Heart left ventricle (tissue), 16 donors: Measurements from ENCODE around the gene FAM227A. TPM values are rescaled to one million over a fixed set of nuclear protein-coding genes. Genes with fewer than 3 reads are reported as not detected.
"Not testable (repeated sequence)": the region's sequence is repeated elsewhere in the genome, so short reads cannot be mapped to it uniquely, and the experiment has no call there.

Experiments
- ATAC-seq, 4 donors: fragments of 200-7000 bp; cut with Tn5 transposase; one replicate each; pipeline ENCODE4 v1.9.1; 2020 to 2022; ENCODE audit warnings: moderate library complexity in 4 of 4, mild to moderate bottlenecking in 3 of 4, moderate number of reproducible peaks in 1 of 4
- DNase-seq, 5 donors: peaks; one replicate each; pipeline ENCODE4 v3.0.0-alpha.2; 2020
- H3K27ac ChIP-seq, 12 donors: fragments of 200-600 bp; sonication (generic) in 4 of 12; one replicate each; pipeline versions ENCODE4 v1.5.0 to v1.8.0; 2016 to 2022; ENCODE audit warnings: mild to moderate bottlenecking in 2 of 12
- H3K27me3 ChIP-seq, 9 donors: fragments of 200-600 bp; sonication (generic) in 2 of 9; one replicate each; pipeline versions ENCODE4 v1.5.1 to v1.8.0; 2016 to 2022; ENCODE audit warnings: mild to moderate bottlenecking in 3 of 9
- H3K36me3 ChIP-seq, 9 donors: fragments of 200-600 bp; sonication (generic) in 2 of 9; one replicate each; pipeline versions ENCODE4 v1.5.0 to v1.8.0; 2018 to 2022; ENCODE audit warnings: mild to moderate bottlenecking in 2 of 9
- H3K4me1 ChIP-seq, 12 donors: fragments of 200-600 bp; sonication (generic) in 4 of 12; one replicate each; pipeline versions ENCODE4 v1.5.0 to v1.8.0; 2016 to 2022; ENCODE audit warnings: mild to moderate bottlenecking in 3 of 12
- H3K4me3 ChIP-seq, 12 donors: fragments of 200-600 bp; sonication (generic) in 4 of 12; one replicate each; pipeline versions ENCODE4 v1.5.0 to v1.8.0; 2017 to 2022; ENCODE audit warnings: mild to moderate bottlenecking in 9 of 12, moderate library complexity in 4 of 12
- H3K9me3 ChIP-seq, 12 donors: fragments of 200-600 bp; sonication (generic) in 4 of 12; one replicate each; pipeline versions ENCODE4 v1.5.0 to v1.8.0; 2016 to 2022; ENCODE audit warnings: mild to moderate bottlenecking in 1 of 12
- POLR2A ChIP-seq, 2 donors: fragments of 450-650 bp; IDR thresholded peaks; one replicate each; pipeline ENCODE4 v1.6.1; 2017; ENCODE audit warnings: antibody characterized with exemption in 2 of 2, mild to moderate bottlenecking in 2 of 2, moderate library complexity in 2 of 2
- WGBS, 4 donors: extraction: QIAGEN DNeasy Blood & Tissue Kit in 2 of 4; methylation state at CpG; one replicate each; pipeline versions ENCODE4 v1.1.5 to v1.1.7; 2013 to 2018; 5-methylcytosine and 5-hydroxymethylcytosine counted together
- intact Hi-C, 10 donors: fragments of 100-400 bp; cut with DNase I; formaldehyde crosslinking; loops; one replicate each; pipeline versions ENCODE4 v1.11.1 to v1.14.2; 2022
- polyA plus RNA-seq, 2 donors: library from polyadenylated mRNA; stranded (reverse); fragments of 200-250 nt; gene quantifications; one replicate each; pipeline ENCODE4 v1.2.3, GENCODE V29; 2013
- total RNA-seq, 9 donors: library from RNA; depleted of rRNA in 2 of 9; stranded (reverse); fragments of >200 nt in 2 of 9; fragmentation: NEBNext Ultra II Directional in 3 of 9; extraction: Animal tissue kit (Norgen Biotek cat#: 25700) in 3 of 9; gene quantifications; one replicate each; pipeline versions ENCODE4 v1.1.0 to v1.2.4, GENCODE V29; 2016 to 2023
- TF ChIP-seq, protein P1 (sequence below), 12 donors: fragments of 200-600 bp; sonication (generic) in 4 of 12; IDR thresholded peaks; one replicate each; pipeline versions ENCODE4 v1.5.0 to v1.8.0; 2018 to 2022; ENCODE audit warnings: antibody characterized with exemption in 12 of 12, mild to moderate bottlenecking in 5 of 12
- donor health status: ischemic (EF 13 %, LVEDD 7.1; RV severe dilation, severe dysfunction).
- donor health status: healthy with polysubstance abuse.
- donor health status: DM: no; HTN: yes; CAD: no.
- donor health status: DM: no; HTN: no; CAD: no.
- donor health status: ischemic (EF 25% LVEDD 6.9; RV normal size, moderate dysfunction).
- donor health status: ischemic (EF 25% LVEDD 5.7; RV mildly dilated, moderate dysfunction).
- donor health status: healthy.
- donor health status: DM: yes; HTN: yes; CAD: no.
- donor health status: ischemic (EF 35%, LVEDD 5.7; RV mildly dilated, moderate dysfunction).
- donor health status: nonischemic (EF 11% LVEDD 7.7; RV severe dilation, severe dysfunction).
- donor health status: DM: yes; HTN: yes; CAD: no.
- donor health status: PGD.
- donor health status: ischemic (EF 29% LVEDD 5.4; RV normal size, mild dysfunction).
- donor health status: nonischemic (EF 23%, LVEDD 6.1; RV moderate dilation, normal function).

FAM227A gene
- total and polyA plus RNA-seq, 11 donors = 0.16 to 1.0 (median 0.36) TPM

DNA sequence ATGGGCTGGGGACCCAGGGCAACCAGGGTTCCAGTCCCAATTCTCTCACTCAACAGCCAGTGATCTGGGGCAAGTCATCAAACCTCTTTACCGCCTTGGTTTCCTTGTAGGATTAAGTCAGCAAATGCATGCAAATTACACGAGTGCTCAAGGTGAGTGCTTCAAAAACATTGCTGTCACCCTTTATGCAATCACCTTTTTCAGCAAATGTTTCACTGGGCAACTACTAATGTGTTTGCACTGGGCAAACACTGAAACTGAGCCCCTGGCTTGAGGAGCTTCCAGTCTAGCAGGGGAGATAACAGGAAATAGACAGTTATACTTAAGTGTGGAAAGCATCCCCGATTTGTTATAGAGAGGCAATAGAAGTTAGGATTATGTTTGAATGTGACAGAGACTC lies 48.5 kb downstream of the FAM227A start:
- no peak for DNase-seq
- no peaks in the 10 kb centered on the region for H3K36me3 ChIP-seq
- WGBS, 4 donors = 88 to 92% (median 90%) methylated on average over 3 of the region's 3 CpGs

GRCh38 chr22:38602166-38602565 lies 54.0 kb downstream of the FAM227A start:
- H3K4me3 ChIP-seq = no peak overlapping the region

More for the DNA sequence above, 48.5 kb downstream of the FAM227A start:
- no peak for ATAC-seq
- Histone ChIP-seq H3K27ac (no peak overlapping the region), H3K4me1 (peaks cover 0 to 11% (median 0%) of the 10 kb centered on the region in 12 donors), H3K27me3 (no peaks in the 10 kb centered on the region), H3K9me3 (no peaks in the 10 kb centered on the region), H3K4me3 (no peak overlapping the region)
- intact Hi-C loops = no loop called here
- TF ChIP-seq, protein P1, sequence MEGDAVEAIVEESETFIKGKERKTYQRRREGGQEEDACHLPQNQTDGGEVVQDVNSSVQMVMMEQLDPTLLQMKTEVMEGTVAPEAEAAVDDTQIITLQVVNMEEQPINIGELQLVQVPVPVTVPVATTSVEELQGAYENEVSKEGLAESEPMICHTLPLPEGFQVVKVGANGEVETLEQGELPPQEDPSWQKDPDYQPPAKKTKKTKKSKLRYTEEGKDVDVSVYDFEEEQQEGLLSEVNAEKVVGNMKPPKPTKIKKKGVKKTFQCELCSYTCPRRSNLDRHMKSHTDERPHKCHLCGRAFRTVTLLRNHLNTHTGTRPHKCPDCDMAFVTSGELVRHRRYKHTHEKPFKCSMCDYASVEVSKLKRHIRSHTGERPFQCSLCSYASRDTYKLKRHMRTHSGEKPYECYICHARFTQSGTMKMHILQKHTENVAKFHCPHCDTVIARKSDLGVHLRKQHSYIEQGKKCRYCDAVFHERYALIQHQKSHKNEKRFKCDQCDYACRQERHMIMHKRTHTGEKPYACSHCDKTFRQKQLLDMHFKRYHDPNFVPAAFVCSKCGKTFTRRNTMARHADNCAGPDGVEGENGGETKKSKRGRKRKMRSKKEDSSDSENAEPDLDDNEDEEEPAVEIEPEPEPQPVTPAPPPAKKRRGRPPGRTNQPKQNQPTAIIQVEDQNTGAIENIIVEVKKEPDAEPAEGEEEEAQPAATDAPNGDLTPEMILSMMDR (IDR thresholded peaks at IDR 0.05) = no peak
- no peak for TF ChIP-seq POLR2A (IDR thresholded peaks at IDR 0.05)

GRCh38 chr22:38601221-38601764 lies 54.9 kb downstream of the FAM227A start:
- ATAC-seq = no peak
- intact Hi-C loops = no loop called here

More at GRCh38 chr22:38602166-38602565, 54.0 kb downstream of the FAM227A start:
- DNase-seq = no peak
- Histone ChIP-seq H3K36me3 (no peaks in the 10 kb centered on the region), H3K4me1 (peaks cover 0 to 11% (median 0%) of the 10 kb centered on the region in 12 donors), H3K27me3 (no peaks in the 10 kb centered on the region), H3K9me3 (no peaks in the 10 kb centered on the region), H3K27ac (no peak overlapping the region)
- intact Hi-C loops = no loop called here
- 75 to 97% (median 87%) methylated on average over 1 of the region's 1 CpG for WGBS, 4 donors
- TF ChIP-seq, protein P1 (IDR thresholded peaks at IDR 0.05) = no peak
- TF ChIP-seq POLR2A (IDR thresholded peaks at IDR 0.05) = no peak
- no peak for ATAC-seq

GRCh38 chr22:38599466-38599865 lies 56.7 kb downstream of the FAM227A start:
- Histone ChIP-seq H3K36me3 (no peaks in the 10 kb centered on the region), H3K27me3 (no peaks in the 10 kb centered on the region), H3K27ac (no peak overlapping the region), H3K4me1 (no peaks in the 10 kb centered on the region), H3K4me3 (no peak overlapping the region), H3K9me3 (no peaks in the 10 kb centered on the region)
- WGBS, 4 donors = 91 to 95% (median 93%) methylated on average over 10 of the region's 10 CpGs
- intact Hi-C loops = no loop called here
- ATAC-seq (no peak), DNase-seq (no peak)
- TF ChIP-seq, protein P1 (IDR thresholded peaks at IDR 0.05) = no peak
- TF ChIP-seq POLR2A (IDR thresholded peaks at IDR 0.05) = no peak

More at GRCh38 chr22:38601221-38601764, 54.9 kb downstream of the FAM227A start:
- Histone ChIP-seq H3K27ac (no peak overlapping the region), H3K9me3 (no peaks in the 10 kb centered on the region), H3K4me3 (no peak overlapping the region), H3K27me3 (no peaks in the 10 kb centered on the region), H3K4me1 (peaks cover 0 to 5% (median 0%) of the 10 kb centered on the region in 12 donors), H3K36me3 (no peaks in the 10 kb centered on the region)
- TF ChIP-seq, protein P1 (IDR thresholded peaks at IDR 0.05) = no peak
- TF ChIP-seq POLR2A (IDR thresholded peaks at IDR 0.05) = no peak
- 75 to 96% (median 79%) methylated on average over 2 of the region's 2 CpGs for WGBS, 4 donors
- DNase-seq = no peak

DNA sequence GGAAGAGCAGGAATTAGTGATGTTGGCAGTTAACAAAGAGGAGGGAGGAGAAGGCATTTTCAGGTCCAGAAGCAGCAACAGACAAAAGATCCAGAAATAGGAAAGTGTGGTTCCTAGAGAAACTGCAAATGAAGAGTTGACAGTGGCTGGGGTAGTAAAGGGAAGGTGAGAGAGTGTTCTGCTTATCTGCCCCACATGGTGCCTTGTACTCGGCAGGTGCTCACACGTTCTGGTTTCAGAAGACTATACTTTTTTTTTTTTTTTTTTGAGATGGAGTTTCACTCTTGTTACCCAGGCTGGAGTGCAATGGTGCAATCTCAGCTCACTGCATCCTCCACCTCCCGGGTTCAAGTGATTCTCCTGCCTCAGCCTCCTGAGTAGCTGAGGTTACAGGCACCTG lies 73.3 kb downstream of the FAM227A start:
- ATAC-seq, H3K27me3 ChIP-seq, H3K27ac ChIP-seq, H3K4me1 ChIP-seq, H3K9me3 ChIP-seq, H3K36me3 ChIP-seq, H3K4me3 ChIP-seq, intact Hi-C loops, DNase-seq: not testable (repeated sequence)
- WGBS, 4 donors = 73 to 79% (median 78%) methylated on average over 3 of the region's 3 CpGs
